ENCODE results near the gene UBE2L3.
A peak's percentile ranks its signal among the peaks of the same experiment; 100 is the strongest.

Gene UBE2L3

GRCh38 chr22:21629255-21630149 is 62.0 kb downstream of the UBE2L3 start, which contains the start of gene YDJC:
Gene YDJC, minus strand, starts transcription at chr22:21630022. Its CDS starts 8 bp downstream, at chr22:21630014.
- TF ChIP-seq CTCF (IDR thresholded peaks at IDR 0.05; ENCODE audit: borderline replicate concordance, control extremely low read depth, extremely low read depth, insufficient read depth, missing control alignments) = peak; percentile 81
- in situ Hi-C loops (cut with MboI; ENCODE audit: low sequenced_read_pairs, unreplicated experiment) = loop anchor here (5.0 kb wide), 1 partner anchor 47 kb away; no protein-coding TSS in a partner anchor
- DNase-seq (ENCODE audit: low spot score) = peak; percentile 96

- TF ChIP-seq CTCF (IDR thresholded peaks at IDR 0.05; ENCODE audit: borderline replicate concordance, control extremely low read depth, extremely low read depth, insufficient read depth, missing control alignments) = no peak
- no peak for DNase-seq (ENCODE audit: low spot score)
- in situ Hi-C loops (cut with MboI; ENCODE audit: low sequenced_read_pairs, unreplicated experiment) = no loop called here
These were observed 63.5 kb downstream of the UBE2L3 start for GRCh38 chr22:21631025-21631424.

- no peak for DNase-seq (ENCODE audit: low spot score)
- in situ Hi-C loops (cut with MboI; ENCODE audit: low sequenced_read_pairs, unreplicated experiment) = no loop called here
- no peak for TF ChIP-seq CTCF (IDR thresholded peaks at IDR 0.05; ENCODE audit: borderline replicate concordance, control extremely low read depth, extremely low read depth, insufficient read depth, missing control alignments)
These were observed 64.9 kb downstream of the UBE2L3 start, which contains the start of gene CCDC116 for GRCh38 chr22:21632237-21632895. Gene CCDC116, plus strand, starts transcription at chr22:21632760. Its CDS starts 422 bp downstream, at chr22:21633182.

GRCh38 chr22:21632931-21633330 is 65.4 kb downstream of the UBE2L3 start:
- TF ChIP-seq CTCF (IDR thresholded peaks at IDR 0.05; ENCODE audit: borderline replicate concordance, control extremely low read depth, extremely low read depth, insufficient read depth, missing control alignments) = no peak
- no peak for DNase-seq (ENCODE audit: low spot score)
- in situ Hi-C loops (cut with MboI; ENCODE audit: low sequenced_read_pairs, unreplicated experiment) = no loop called here

GRCh38 chr22:21633481-21633880 is 66.0 kb downstream of the UBE2L3 start:
- in situ Hi-C loops (cut with MboI; ENCODE audit: low sequenced_read_pairs, unreplicated experiment) = no loop called here
- no peak for TF ChIP-seq CTCF (IDR thresholded peaks at IDR 0.05; ENCODE audit: borderline replicate concordance, control extremely low read depth, extremely low read depth, insufficient read depth, missing control alignments)
- DNase-seq (ENCODE audit: low spot score) = no peak

GRCh38 chr22:21634081-21634480 is 66.6 kb downstream of the UBE2L3 start:
- TF ChIP-seq CTCF (IDR thresholded peaks at IDR 0.05; ENCODE audit: borderline replicate concordance, control extremely low read depth, extremely low read depth, insufficient read depth, missing control alignments) = no peak
- in situ Hi-C loops (cut with MboI; ENCODE audit: low sequenced_read_pairs, unreplicated experiment) = no loop called here

More at GRCh38 chr22:21634081-21634480, 66.6 kb downstream of the UBE2L3 start:
- DNase-seq (ENCODE audit: low spot score) = no peak

Measured in GM13976 (cell line).